Esophagus muscularis mucosa (tissue), 4 donors: ENCODE measurements around the gene CST4. TPM values are rescaled to one million over a fixed set of nuclear protein-coding genes. Genes with fewer than 3 reads are reported as not detected.

Experiments used
- DNase-seq: peaks from one replicate; pipeline ENCODE4 v3.0.0-alpha.2; 2017; ENCODE audit errors: extremely low spot score
- H3K27ac ChIP-seq, 4 donors: fragments of 200-600 bp; sonication (generic); replicated peaks in 1 of 4; 1 replicate in 3 of 4; 2 replicates in 1 of 4; pipeline ENCODE4 v1.5.1; 2016 to 2019; ENCODE audit warnings: mild to moderate bottlenecking in 1 of 4
- H3K27me3 ChIP-seq, 4 donors: fragments of 200-600 bp; sonication (generic); one replicate each; pipeline versions ENCODE4 v1.5.1 to v1.6.0; 2016 to 2019
- H3K36me3 ChIP-seq, 4 donors: fragments of 200-600 bp; sonication (generic); one replicate each; pipeline ENCODE4 v1.5.1; 2016 to 2019
- H3K4me1 ChIP-seq, 4 donors: fragments of 200-600 bp; sonication (generic); one replicate each; pipeline ENCODE4 v1.5.1; 2016 to 2019
- H3K4me3 ChIP-seq, 4 donors: fragments of 200-600 bp; sonication (generic); 1 replicate in 2 of 4; 2 replicates in 2 of 4; pipeline ENCODE4 v1.5.1; 2016 to 2019; ENCODE audit warnings: mild to moderate bottlenecking in 4 of 4, moderate library complexity in 1 of 4
- H3K9me3 ChIP-seq, 4 donors: fragments of 200-600 bp; sonication (generic); 1 replicate in 3 of 4; 2 replicates in 1 of 4; pipeline ENCODE4 v1.5.1; 2016 to 2019
- EP300 ChIP-seq: sonication (generic); formaldehyde crosslinking; IDR thresholded peaks from one replicate; pipeline ENCODE4 v1.6.1; 2017; ENCODE audit warnings: antibody characterized with exemption
- POLR2A ChIP-seq: fragments of 450-650 bp; IDR thresholded peaks from one replicate; pipeline ENCODE4 v1.6.1; 2017; ENCODE audit warnings: antibody characterized with exemption, moderate library complexity, mild to moderate bottlenecking, low read depth
- POLR2AphosphoS5 ChIP-seq, 2 donors: sonication (generic); formaldehyde crosslinking; IDR thresholded peaks; one replicate each; pipeline ENCODE4 v1.6.1; 2017; ENCODE audit warnings: antibody characterized with exemption in 2 of 2
- WGBS: methylation state at CpG from one replicate; pipeline ENCODE4 v1.1.5; 2018; 5-methylcytosine and 5-hydroxymethylcytosine counted together
- intact Hi-C: fragments of 100-400 bp; cut with DNase I; formaldehyde crosslinking; loops from one replicate; pipeline ENCODE4 v1.15.1; 2023
- total RNA-seq, 4 donors: library from RNA; depleted of rRNA; stranded (reverse); fragments of >200 nt; gene quantifications; one replicate each; pipeline versions ENCODE4 v1.1.0 to v1.2.1, GENCODE V29; 2016
- TF ChIP-seq, protein P1 (sequence below), 3 experiments: fragments of 200-600 bp in 2 of 3; fragments of 450-650 bp in 1 of 3; sonication (generic) in 2 of 3; IDR thresholded peaks; one replicate each; pipeline ENCODE4 v1.5.1; 2017 to 2019; ENCODE audit warnings: antibody characterized with exemption in 3 of 3, mild to moderate bottlenecking in 2 of 3, moderate library complexity in 1 of 3

The CST4 gene
- total RNA-seq, 4 donors from 2014 or later = not detected

DNA sequence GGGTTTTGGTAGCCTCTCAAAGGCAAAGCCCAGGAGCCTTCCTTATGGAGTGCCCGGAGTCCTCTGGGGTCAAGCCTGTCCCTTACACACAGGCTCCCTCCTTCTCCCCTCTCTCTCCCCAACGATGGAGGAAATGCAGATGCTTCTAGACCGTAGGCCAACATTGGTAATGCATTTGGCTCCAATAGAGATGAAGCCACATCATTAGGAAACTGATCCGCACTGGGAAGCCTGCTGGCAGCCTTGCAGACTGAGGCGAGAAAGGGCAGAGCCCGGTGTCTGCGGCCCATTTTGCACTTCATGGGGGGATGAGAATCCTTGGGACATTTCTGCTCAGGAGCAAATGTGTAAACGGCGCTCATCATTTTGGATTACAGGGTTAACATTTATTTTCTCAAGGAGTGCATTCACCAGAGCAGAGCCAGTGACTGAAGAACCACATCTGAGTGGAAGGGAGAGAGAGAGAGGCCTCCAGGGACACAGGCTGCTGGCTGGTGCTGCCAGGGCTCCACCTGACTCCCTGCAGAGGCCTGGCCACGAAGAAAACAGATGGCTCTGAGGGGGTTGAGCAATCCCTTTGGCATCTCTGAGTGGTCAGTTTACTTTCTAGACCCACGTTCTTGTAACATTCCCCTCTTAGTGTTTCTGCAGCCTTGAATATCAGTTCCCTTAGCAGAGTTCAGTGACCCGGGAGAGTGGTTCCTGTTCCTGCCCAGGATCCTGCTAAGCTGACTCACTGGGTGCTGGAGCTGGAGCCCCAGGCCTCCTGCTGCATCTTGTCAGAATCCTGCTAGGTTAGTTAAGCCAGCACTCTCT, 46.7 kb downstream of the CST4 start:
- intact Hi-C loops = no loop called here
- Histone ChIP-seq H3K9me3 (no peaks in the 10 kb centered on the region), H3K36me3 (no peaks in the 10 kb centered on the region), H3K27ac (peak overlapping the region; percentile 32 to 62 (median 40)), H3K27me3 (no peaks in the 10 kb centered on the region), H3K4me3 (no peak overlapping the region), H3K4me1 (peaks cover 8 to 35% (median 19%) of the 10 kb centered on the region in 4 donors)
- WGBS = 52% methylated on average over 12 of the region's 12 CpGs
- DNase-seq = peak; percentile 92
- TF ChIP-seq, protein P1, sequence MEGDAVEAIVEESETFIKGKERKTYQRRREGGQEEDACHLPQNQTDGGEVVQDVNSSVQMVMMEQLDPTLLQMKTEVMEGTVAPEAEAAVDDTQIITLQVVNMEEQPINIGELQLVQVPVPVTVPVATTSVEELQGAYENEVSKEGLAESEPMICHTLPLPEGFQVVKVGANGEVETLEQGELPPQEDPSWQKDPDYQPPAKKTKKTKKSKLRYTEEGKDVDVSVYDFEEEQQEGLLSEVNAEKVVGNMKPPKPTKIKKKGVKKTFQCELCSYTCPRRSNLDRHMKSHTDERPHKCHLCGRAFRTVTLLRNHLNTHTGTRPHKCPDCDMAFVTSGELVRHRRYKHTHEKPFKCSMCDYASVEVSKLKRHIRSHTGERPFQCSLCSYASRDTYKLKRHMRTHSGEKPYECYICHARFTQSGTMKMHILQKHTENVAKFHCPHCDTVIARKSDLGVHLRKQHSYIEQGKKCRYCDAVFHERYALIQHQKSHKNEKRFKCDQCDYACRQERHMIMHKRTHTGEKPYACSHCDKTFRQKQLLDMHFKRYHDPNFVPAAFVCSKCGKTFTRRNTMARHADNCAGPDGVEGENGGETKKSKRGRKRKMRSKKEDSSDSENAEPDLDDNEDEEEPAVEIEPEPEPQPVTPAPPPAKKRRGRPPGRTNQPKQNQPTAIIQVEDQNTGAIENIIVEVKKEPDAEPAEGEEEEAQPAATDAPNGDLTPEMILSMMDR (IDR thresholded peaks at IDR 0.05) = no peak
- peak; percentile 35 to 54 for TF ChIP-seq POLR2AphosphoS5 (IDR thresholded peaks at IDR 0.05)
- TF ChIP-seq POLR2A = no peak
- TF ChIP-seq EP300 = no peak

DNA sequence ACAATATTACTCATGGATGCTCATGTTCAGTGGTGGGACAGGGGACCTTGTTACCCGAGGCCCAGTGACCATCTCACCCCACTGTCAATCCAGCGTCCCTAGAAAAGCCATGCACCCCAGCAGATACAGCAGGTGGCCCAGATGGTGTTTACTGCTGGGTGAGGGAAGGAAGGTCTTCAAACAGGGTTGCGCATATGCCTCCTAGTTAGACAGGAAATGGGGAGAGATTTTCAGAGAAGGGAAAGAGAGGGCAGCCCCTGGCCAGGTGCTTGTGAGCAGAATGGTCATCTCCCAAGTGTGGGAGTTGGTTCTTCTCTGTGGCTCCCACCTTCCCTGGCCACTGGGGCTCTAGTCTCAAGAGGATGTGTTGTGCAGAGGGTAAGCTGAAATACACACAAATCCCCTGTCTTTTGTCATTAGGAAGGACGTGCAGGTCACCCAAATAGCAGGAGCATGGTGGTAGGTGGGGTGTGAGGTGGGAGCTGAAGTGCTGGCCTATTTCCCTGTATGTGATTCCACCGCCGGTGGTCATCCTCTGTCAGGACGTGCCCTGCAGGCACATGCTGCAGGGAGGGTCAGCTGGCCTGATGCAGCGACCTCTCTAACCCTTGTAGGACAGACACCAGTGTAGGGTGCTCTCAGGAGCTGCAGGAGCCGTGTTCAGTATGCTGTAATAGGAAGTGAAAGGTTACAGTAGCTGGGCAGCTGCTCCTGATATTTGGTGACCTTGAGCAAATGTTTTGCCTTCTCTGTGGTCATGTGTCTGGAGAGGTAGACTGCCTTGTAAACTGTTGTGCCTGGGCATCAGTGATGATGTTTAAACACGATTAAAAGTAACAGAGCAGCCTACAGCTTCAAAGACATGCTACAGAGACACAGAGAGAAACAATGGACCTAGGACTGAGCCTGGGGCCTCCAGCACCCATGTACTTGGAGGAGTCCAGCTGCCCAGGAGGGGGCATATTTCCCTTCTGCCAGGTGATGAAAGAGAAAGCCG, 47.9 kb downstream of the CST4 start:
- Histone ChIP-seq H3K9me3 (no peaks in the 10 kb centered on the region), H3K27ac (peak overlapping the region in 2 of 4 donors; percentile 32 to 62), H3K4me1 (peaks cover 16 to 43% (median 29%) of the 10 kb centered on the region in 4 donors), H3K4me3 (no peak overlapping the region), H3K36me3 (no peaks in the 10 kb centered on the region), H3K27me3 (no peaks in the 10 kb centered on the region)
- 84% methylated on average over 9 of the region's 11 CpGs for WGBS
- peak; percentile 90 for DNase-seq
- no peak for TF ChIP-seq POLR2AphosphoS5 (IDR thresholded peaks at IDR 0.05)
- TF ChIP-seq EP300 = no peak
- TF ChIP-seq POLR2A = no peak
- TF ChIP-seq, protein P1 (IDR thresholded peaks at IDR 0.05) = no peak
- intact Hi-C loops = no loop called here

DNA sequence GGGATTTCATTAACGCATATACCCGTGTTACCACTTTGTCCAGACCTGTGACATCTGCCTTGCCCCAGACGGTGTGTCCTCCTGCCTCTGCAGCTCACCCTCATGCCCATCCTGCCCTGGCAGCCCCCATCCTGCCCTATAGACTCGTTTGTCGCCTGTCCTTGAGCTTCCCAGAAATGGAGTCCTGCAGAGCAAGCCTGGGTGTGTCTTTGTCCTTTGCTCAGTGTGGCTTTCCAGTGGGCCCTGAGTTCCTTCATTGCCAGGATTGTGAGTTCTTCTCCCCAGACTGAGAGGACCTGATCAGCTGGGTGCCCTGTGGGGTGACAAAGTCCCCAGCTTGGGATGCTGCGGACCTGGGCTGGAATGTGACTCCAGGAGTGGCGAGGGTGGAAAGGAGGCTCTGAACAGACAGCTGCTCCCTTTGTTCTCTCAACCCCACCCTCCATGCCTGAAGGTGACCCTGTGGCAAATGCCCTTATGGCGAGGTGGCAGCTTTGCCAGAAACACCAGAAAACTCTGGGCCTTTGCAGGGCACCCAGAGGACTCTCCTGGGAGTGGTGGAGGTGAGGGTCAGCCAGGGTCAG, 48.7 kb downstream of the CST4 start:
- Histone ChIP-seq H3K4me3 (no peak overlapping the region), H3K4me1 (peaks cover 21 to 52% (median 38%) of the 10 kb centered on the region in 4 donors), H3K27me3 (no peaks in the 10 kb centered on the region), H3K9me3 (no peaks in the 10 kb centered on the region), H3K27ac (no peak overlapping the region), H3K36me3 (peaks cover 0 to 3% (median 1%) of the 10 kb centered on the region in 4 donors)
- TF ChIP-seq POLR2AphosphoS5 (IDR thresholded peaks at IDR 0.05) (no peak), EP300 (no peak), POLR2A (no peak)
- TF ChIP-seq, protein P1 (IDR thresholded peaks at IDR 0.05) = no peak
- DNase-seq = peak; percentile 74
- 99% methylated on average over 7 of the region's 8 CpGs for WGBS
- intact Hi-C loops = no loop called here

DNA sequence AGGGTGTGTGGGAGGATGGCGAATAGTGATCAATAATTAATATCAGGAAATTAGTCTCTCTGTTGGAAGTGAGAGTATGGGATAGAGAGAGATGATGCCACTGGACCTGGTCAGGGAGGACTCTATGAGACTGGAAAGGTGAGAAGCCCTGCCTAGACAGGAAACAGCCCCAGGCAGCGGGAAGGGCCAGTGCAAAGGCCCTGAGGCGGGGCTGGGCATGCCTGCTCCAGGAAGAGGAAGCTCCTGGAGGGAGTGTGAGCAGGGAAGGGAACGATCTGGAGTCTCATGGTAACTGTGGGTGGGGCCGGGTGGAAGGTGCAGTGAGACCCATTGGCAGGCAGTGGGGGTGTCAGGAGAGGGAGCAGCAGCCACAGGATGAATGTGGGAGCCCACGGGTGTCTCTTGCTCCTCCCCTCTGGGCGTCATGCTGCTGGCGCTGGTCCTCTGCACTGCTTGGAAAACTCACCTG, 49.3 kb downstream of the CST4 start:
- no peak overlapping the region for H3K4me3 ChIP-seq
- intact Hi-C loops = no loop called here
- TF ChIP-seq POLR2AphosphoS5 (IDR thresholded peaks at IDR 0.05) (no peak), EP300 (no peak), POLR2A (no peak)
- TF ChIP-seq, protein P1 (IDR thresholded peaks at IDR 0.05) = no peak
- 76% methylated on average over 8 of the region's 8 CpGs for WGBS
- H3K27me3 ChIP-seq = no peaks in the 10 kb centered on the region
- H3K4me1 ChIP-seq = peaks cover 27 to 57% (median 43%) of the 10 kb centered on the region in 4 donors
- no peak overlapping the region for H3K27ac ChIP-seq
- DNase-seq = peak; percentile 89
- H3K36me3 ChIP-seq = peaks cover 0 to 8% (median 7%) of the 10 kb centered on the region in 4 donors
- H3K9me3 ChIP-seq = no peaks in the 10 kb centered on the region
